Muscle layer of colon (tissue), 2 donors: ENCODE results near the gene GRHPR.
"Not testable (repeated sequence)": the region's sequence is repeated elsewhere in the genome, so short reads cannot be mapped to it uniquely, and the experiment has no call there.

ENCODE experiments used
- H3K27ac ChIP-seq: one replicate; pipeline ENCODE4 v1.7.0; 2013; ENCODE audit warnings: low read depth, mild to moderate bottlenecking, low read length, moderate library complexity
- H3K27me3 ChIP-seq, 2 donors: one replicate each; pipeline ENCODE4 v1.7.0; 2013; ENCODE audit warnings: low read length in 2 of 2, mild to moderate bottlenecking in 2 of 2; ENCODE audit not compliant: insufficient read depth in 2 of 2, control insufficient read depth in 1 of 2
- H3K36me3 ChIP-seq: one replicate; pipeline ENCODE4 v1.7.0; 2013; ENCODE audit warnings: mild to moderate bottlenecking, low read length; ENCODE audit not compliant: insufficient read depth
- H3K4me1 ChIP-seq: one replicate; pipeline ENCODE4 v1.7.0; 2013; ENCODE audit warnings: mild to moderate bottlenecking, low read length; ENCODE audit not compliant: insufficient read depth
- H3K4me3 ChIP-seq, 2 donors: one replicate each; pipeline ENCODE4 v1.7.0; 2013; ENCODE audit warnings: low read length in 2 of 2, low read depth in 1 of 2, mild to moderate bottlenecking in 1 of 2, moderate library complexity in 1 of 2
- H3K9ac ChIP-seq: one replicate; pipeline ENCODE4 v1.7.0; 2013; ENCODE audit warnings: low read length
- H3K9me3 ChIP-seq: one replicate; pipeline ENCODE4 v1.7.0; 2013; ENCODE audit warnings: mild to moderate bottlenecking, low read length
- donor health status: abdominal sarcoma.
- donor health status: Adenocarcinoma of cecum.

Gene GRHPR

DNA sequence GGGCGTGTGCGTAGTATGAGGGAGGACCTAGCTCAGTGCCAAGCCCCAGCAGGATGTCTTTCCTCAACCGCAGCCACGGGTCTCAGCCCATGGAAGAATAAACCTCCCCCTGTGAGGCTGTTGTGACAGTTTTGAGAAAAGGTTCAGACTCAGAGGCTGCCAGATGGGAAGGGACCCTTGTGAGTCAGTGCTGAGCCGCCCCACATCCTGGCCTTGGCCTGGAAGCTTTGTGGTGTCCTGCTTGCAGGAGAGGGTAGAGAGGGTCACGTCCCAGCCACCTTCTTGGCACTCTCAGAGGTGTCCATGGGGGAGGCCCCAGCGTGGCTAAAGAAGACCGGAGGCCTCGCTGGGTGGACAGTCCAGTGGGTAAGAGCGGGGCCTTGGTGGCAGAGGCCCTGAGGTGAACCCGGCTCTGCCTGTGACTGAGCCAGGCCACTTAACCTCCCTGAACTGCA, 2.8 kb downstream of the GRHPR start:
- H3K36me3 ChIP-seq: peaks cover 40% of the 10 kb centered on the region
- no peaks in the 10 kb centered on the region for H3K9me3 ChIP-seq
- no peak overlapping the region for H3K4me3 ChIP-seq
- no peak overlapping the region for H3K27ac ChIP-seq
- no peaks in the 10 kb centered on the region for H3K27me3 ChIP-seq
- peaks cover 29% of the 10 kb centered on the region for H3K4me1 ChIP-seq
- H3K9ac ChIP-seq: no peak overlapping the region

DNA sequence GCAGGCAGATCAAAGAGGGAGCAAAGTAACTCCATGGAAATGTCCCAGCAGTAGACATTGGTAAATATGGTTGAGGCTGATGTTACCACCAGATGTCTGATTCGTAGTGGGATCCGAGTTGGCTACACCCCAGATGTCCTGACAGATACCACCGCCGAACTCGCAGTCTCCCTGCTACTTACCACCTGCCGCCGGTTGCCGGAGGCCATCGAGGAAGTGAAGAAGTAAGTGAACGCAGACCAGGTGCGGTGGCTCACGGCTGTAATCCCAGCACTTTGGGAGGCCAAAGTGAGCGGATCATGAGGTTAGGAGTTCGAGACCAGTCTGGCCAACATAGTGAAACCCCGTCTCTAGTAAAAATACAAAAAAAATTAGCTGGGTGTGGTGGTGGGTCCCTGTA, 3.9 kb downstream of the GRHPR start:
- H3K9me3 ChIP-seq, H3K4me3 ChIP-seq, H3K27ac ChIP-seq, H3K9ac ChIP-seq, H3K27me3 ChIP-seq: not testable (repeated sequence)
- peaks cover 29% of the 10 kb centered on the region for H3K4me1 ChIP-seq
- peaks cover 43% of the 10 kb centered on the region for H3K36me3 ChIP-seq

DNA sequence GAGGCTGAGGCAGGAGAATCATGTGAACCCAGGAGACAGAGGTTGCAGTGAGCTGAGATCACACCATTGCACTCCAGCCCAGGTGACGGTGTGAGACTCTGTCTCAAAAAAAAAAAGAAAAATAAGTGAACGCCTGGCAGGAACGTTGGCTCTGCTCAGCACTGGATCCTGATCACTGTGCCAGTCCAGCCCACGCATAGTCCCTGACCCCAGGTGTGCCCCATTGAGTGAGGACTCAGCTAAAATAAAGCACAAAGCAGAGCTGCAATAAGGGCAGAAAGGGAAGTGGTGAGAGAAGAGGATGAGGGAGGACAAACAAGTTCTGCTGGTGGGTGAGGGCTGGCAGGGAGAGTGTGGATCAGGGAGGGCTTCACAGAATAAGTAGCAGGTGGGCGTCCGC, 4.3 kb downstream of the GRHPR start:
- H3K27me3 ChIP-seq: no peaks in the 10 kb centered on the region
- no peak overlapping the region for H3K27ac ChIP-seq
- no peak overlapping the region for H3K9ac ChIP-seq
- no peak overlapping the region for H3K4me3 ChIP-seq
- peaks cover 47% of the 10 kb centered on the region for H3K36me3 ChIP-seq
- peaks cover 27% of the 10 kb centered on the region for H3K4me1 ChIP-seq
- no peaks in the 10 kb centered on the region for H3K9me3 ChIP-seq

DNA sequence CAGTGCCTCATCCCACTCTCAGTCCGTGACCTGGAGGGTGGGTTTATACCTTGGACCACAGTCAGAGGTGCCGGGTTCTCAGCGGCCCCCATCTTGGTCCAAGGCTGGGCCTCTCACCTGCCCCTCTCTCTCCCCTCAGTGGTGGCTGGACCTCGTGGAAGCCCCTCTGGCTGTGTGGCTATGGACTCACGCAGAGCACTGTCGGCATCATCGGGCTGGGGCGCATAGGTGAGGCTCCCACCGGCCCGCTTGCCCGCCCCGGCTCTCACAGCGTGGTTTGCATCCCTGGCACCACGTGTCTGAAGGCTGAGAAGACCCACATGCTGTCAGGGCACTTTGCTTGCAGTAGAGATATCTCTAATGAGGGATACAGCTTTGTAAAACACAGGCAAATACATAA, 5.8 kb downstream of the GRHPR start:
- H3K4me3 ChIP-seq: no peak overlapping the region
- H3K9ac ChIP-seq: no peak overlapping the region
- H3K27me3 ChIP-seq: no peaks in the 10 kb centered on the region
- H3K9me3 ChIP-seq: no peaks in the 10 kb centered on the region
- H3K36me3 ChIP-seq: peaks cover 55% of the 10 kb centered on the region
- H3K27ac ChIP-seq: no peak overlapping the region
- peaks cover 21% of the 10 kb centered on the region for H3K4me1 ChIP-seq

DNA sequence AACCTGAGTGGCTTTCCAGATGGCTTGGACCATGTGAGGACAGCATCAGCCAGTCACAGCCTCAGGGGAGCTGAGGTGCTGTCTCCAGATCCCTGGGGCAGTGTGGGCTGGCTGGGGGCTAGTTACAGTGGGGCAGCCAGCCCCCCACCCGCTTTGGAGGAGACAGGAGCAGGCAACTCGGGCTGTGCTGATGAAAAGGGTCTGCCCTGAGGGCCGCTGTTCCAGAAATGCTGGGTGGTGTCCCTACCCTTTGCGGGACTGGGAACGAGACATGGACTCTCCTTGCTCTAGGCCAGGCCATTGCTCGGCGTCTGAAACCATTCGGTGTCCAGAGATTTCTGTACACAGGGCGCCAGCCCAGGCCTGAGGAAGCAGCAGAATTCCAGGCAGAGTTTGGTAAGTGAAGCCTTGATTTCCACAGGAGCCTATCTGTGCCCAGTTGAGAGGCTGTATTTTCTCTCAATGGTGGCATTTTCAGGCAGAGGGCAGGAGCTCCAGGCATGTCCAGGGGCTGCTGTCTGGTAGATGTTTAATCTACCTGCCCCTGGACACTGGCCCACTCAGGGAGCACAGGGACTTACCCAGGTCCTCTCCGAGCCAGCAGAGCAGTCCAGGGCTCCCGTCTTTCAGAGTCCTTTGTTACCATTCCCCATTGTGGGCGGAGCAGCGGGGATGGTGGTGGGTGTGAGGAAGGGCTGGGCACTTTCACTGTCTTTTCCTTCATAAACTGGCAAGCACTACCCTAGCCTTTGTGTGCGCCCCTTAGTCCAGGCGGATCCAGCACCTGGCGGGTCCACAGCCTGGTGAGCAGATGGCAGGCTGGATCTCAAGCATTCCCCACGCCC, 7.2 kb downstream of the GRHPR start:
- no peaks in the 10 kb centered on the region for H3K27me3 ChIP-seq
- H3K4me1 ChIP-seq: peaks cover 8% of the 10 kb centered on the region
- no peak overlapping the region for H3K4me3 ChIP-seq
- no peak overlapping the region for H3K9ac ChIP-seq
- H3K9me3 ChIP-seq: no peaks in the 10 kb centered on the region
- no peak overlapping the region for H3K27ac ChIP-seq
- peaks cover 58% of the 10 kb centered on the region for H3K36me3 ChIP-seq

DNA sequence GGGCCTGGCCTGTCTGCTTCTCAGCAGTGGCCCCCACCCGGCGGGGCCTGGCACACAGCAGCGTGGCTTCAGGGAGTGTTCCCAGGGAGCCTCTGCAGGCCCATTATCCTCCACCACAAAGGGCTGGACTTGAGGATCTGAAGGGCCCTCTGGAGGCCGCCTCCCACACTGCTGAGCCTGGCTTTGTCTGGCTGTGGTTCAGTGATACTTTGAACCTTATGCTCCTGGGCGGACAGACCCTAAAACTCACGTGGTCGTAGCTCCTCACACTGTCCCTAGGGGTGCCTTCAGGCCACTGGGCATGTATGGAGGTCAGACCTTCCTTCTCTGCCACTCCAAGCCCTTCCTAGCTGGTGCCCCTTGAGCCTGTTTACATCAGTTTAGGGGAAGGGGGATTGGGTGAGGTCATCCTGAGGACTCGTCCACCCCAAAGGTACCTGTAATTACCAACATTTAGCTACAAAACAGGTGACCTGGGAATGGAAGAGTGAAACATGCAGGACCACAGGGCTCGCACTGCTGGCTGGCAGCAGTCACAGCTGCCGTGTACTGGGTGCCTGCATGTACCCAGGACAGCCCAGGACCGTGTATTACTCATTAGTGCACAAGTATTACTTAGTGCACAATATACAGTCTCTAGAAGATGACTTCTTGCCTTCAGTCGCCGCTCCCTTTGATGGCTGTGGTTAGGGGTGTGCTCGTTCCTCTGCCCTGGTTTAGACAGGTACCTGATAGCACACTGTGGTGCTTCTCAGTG, 8.5 kb downstream of the GRHPR start:
- Histone ChIP-seq H3K27ac (no peak overlapping the region), H3K9ac (no peak overlapping the region), H3K36me3 (peaks cover 69% of the 10 kb centered on the region)

DNA sequence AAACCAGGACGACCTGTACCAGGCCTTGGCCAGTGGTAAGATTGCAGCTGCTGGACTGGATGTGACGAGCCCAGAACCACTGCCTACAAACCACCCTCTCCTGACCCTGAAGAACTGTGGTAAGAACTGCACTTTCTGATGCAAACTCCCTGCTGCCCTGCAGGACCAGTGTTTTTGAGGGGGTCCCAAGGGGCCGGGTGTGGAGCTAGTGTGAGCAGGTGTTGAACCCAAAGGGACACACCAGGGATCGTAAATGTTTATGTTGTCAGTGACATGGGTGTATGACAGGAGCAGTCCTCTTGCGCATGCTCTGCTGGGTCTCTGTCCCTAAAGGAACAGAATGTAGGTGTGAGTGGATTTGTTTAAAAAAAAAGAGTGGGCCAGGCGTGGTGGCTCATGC, 9.5 kb downstream of the GRHPR start:
- no peak overlapping the region for H3K9ac ChIP-seq
- H3K36me3 ChIP-seq: peaks cover 71% of the 10 kb centered on the region
- no peak overlapping the region for H3K4me3 ChIP-seq
- H3K9me3 ChIP-seq: no peaks in the 10 kb centered on the region
- H3K27ac ChIP-seq: no peak overlapping the region
- no peaks in the 10 kb centered on the region for H3K27me3 ChIP-seq
- H3K4me1 ChIP-seq: no peaks in the 10 kb centered on the region

More for the DNA sequence above, 8.5 kb downstream of the GRHPR start:
- Histone ChIP-seq H3K27me3 (no peaks in the 10 kb centered on the region), H3K4me3 (no peak overlapping the region), H3K4me1 (no peaks in the 10 kb centered on the region), H3K9me3 (no peaks in the 10 kb centered on the region)

DNA sequence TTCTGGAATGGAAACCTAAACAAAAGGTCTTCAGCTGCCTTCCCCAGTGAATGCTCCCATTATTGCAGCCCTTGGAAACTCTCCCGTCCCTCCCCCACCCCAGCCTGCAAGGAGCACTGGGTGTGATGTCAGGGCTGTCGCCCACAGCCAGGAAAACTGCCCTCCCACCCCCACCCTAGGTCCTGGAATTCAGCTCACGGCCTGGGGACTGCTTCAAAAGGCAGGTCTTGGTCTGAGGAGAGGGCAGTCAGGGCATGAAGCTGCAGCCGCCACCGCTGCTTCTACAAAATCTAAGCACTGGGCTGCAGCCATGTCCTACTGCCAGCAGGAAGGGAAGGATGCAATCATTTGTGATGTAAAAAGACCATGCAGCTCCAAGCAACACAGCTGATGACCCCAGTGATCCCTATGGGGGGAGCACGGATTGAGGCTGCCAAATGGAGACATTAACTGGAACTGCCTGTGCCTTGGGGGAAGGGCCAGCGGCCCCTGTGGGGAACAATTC, 11.4 kb downstream of the GRHPR start:
- Histone ChIP-seq H3K27ac (no peak overlapping the region), H3K4me3 (no peak overlapping the region), H3K36me3 (peaks cover 73% of the 10 kb centered on the region), H3K4me1 (no peaks in the 10 kb centered on the region), H3K9ac (no peak overlapping the region), H3K9me3 (no peaks in the 10 kb centered on the region), H3K27me3 (no peaks in the 10 kb centered on the region)

DNA sequence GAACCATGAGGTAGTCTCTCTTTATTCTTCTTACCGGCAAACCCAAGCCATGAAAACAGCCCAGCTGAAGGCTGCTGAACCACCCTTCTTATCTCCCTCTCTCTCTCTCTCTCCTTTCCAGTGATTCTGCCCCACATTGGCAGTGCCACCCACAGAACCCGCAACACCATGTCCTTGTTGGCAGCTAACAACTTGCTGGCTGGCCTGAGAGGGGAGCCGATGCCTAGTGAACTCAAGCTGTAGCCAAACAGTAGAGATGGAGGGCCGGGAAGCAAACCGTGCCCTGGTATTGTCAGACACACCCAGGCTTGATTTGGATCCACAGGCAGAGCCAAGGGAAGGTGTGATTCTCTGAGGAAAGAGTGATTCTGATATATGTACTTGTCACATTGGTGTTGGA, 14.0 kb downstream of the GRHPR start:
- Histone ChIP-seq H3K9me3 (no peaks in the 10 kb centered on the region), H3K27me3 (no peaks in the 10 kb centered on the region), H3K27ac (no peak overlapping the region), H3K4me3 (no peak overlapping the region), H3K36me3 (peaks cover 79% of the 10 kb centered on the region), H3K4me1 (no peaks in the 10 kb centered on the region), H3K9ac (no peak overlapping the region)

DNA sequence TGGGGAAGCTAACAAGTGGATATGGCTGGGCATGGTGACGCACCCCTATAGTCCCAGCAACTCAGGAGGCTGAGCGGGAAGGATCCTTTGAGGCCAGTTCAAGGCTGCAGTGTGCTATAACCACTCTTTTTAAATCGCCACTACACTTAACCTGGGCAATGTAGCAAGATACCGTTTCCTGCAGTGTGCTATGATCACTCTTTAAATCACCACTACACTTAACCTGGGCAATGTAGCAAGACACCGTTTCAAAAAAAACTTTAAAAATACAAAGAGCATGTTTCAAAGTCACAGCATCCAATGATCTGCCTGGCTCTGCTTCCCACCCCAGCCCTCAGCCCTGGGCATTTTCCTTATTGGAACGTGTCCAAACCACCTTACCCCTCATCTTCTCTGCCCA, 14.5 kb downstream of the GRHPR start:
- H3K4me3 ChIP-seq: no peak overlapping the region
- H3K27ac ChIP-seq: no peak overlapping the region
- no peaks in the 10 kb centered on the region for H3K4me1 ChIP-seq
- H3K9me3 ChIP-seq: no peaks in the 10 kb centered on the region
- no peaks in the 10 kb centered on the region for H3K27me3 ChIP-seq
- H3K36me3 ChIP-seq: peaks cover 79% of the 10 kb centered on the region
- no peak overlapping the region for H3K9ac ChIP-seq

DNA sequence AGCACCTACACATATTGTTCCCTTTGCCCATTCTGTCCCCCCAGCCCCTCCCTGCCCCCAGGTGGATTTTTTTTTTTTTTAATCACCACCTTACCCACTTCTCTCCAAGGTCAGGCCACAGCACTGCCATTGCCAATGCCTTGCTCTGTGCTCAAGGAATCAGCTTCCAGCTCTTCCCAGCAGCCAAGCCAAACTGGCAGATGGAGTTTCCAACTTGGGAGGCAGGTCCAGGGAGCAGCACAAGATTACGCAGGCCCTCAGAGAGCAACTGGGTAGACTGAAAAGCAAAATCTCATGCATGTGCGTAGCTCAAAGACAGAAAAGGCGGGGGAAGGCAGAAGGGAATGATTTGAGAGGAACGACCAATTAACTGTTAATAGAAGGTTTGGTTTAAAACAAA, 15.1 kb downstream of the GRHPR start:
- H3K4me1 ChIP-seq: no peaks in the 10 kb centered on the region
- H3K9ac ChIP-seq: no peak overlapping the region
- H3K36me3 ChIP-seq: peaks cover 82% of the 10 kb centered on the region
- H3K9me3 ChIP-seq: no peaks in the 10 kb centered on the region
- no peaks in the 10 kb centered on the region for H3K27me3 ChIP-seq
- H3K4me3 ChIP-seq: no peak overlapping the region
- H3K27ac ChIP-seq: no peak overlapping the region
